ENCODE measurements around the gene PLCL2.

The PLCL2 gene

GRCh38 chr3:16982460-16982859 is 97.7 kb downstream of the PLCL2 start:
- no peak for DNase-seq
- no peak overlapping the region for H3K4me3 ChIP-seq (ENCODE audit: low read depth, low read length)
- no peak overlapping the region for H2AK5ac ChIP-seq (ENCODE audit: low read length)
- no peak overlapping the region for H3K4me2 ChIP-seq (ENCODE audit: low read length)
- H4K91ac ChIP-seq (ENCODE audit: low read depth, low read length), result no peak overlapping the region
- no peaks in the 10 kb centered on the region for H3K79me1 ChIP-seq (ENCODE audit: low read length)
- H4K8ac ChIP-seq (ENCODE audit: low read depth, low read length), result no peak overlapping the region
- H3K4me1 ChIP-seq (ENCODE audit: control insufficient read depth in 1 of 2, insufficient read depth in 2 of 2, low read length in 2 of 2), result no peaks in the 10 kb centered on the region
- H3K79me2 ChIP-seq (ENCODE audit: control insufficient read depth, insufficient read depth, low read length, poor library complexity), result no peaks in the 10 kb centered on the region
- no peak overlapping the region for H3K27ac ChIP-seq (ENCODE audit: low read depth, low read length)
- no peak overlapping the region for H2BK12ac ChIP-seq (ENCODE audit: low read length)
- no peak overlapping the region for H3K14ac ChIP-seq (ENCODE audit: low read length)
- no peak overlapping the region for H2BK5ac ChIP-seq (ENCODE audit: low read depth, low read length, poor library complexity)
- H3K36me3 ChIP-seq (ENCODE audit: control insufficient read depth in 1 of 2, insufficient read depth in 2 of 2, low read length in 2 of 2), result no peaks in the 10 kb centered on the region
- H3K18ac ChIP-seq (ENCODE audit: low read length), result no peak overlapping the region
- WGBS (ENCODE audit: extremely low coverage, insufficient coverage, insufficient read length), result no CpG with 5 or more reads among the region's 6 CpGs
- no peak overlapping the region for H4K12ac ChIP-seq (ENCODE audit: low read depth, low read length)
- no peak overlapping the region for H2AFZ ChIP-seq (ENCODE audit: insufficient read depth, low read length, poor library complexity)
- no peak overlapping the region for H3K9ac ChIP-seq (ENCODE audit: low read length)
- H3K9me3 ChIP-seq (ENCODE audit: insufficient read depth, low read depth, low read length), result no peaks in the 10 kb centered on the region
- no peak overlapping the region for H2BK120ac ChIP-seq (ENCODE audit: insufficient read depth, low read length, poor library complexity)
- H3K4ac ChIP-seq (ENCODE audit: low read depth, low read length), result no peak overlapping the region
- H3K27me3 ChIP-seq (ENCODE audit: insufficient read depth, low read length), result no peaks in the 10 kb centered on the region
- H3K23ac ChIP-seq (ENCODE audit: low read length), result no peak overlapping the region

GRCh38 chr3:16985608-16986007 is 100.9 kb downstream of the PLCL2 start:
- Histone ChIP-seq H2AK5ac (ENCODE audit: low read length) (no peak overlapping the region), H3K18ac (ENCODE audit: low read length) (no peak overlapping the region), H4K12ac (ENCODE audit: low read depth, low read length) (no peak overlapping the region), H3K23ac (ENCODE audit: low read length) (no peak overlapping the region), H3K79me1 (ENCODE audit: low read length) (no peaks in the 10 kb centered on the region), H3K27me3 (ENCODE audit: insufficient read depth, low read length) (no peaks in the 10 kb centered on the region), H3K9me3 (ENCODE audit: insufficient read depth, low read depth, low read length) (no peaks in the 10 kb centered on the region), H3K27ac (ENCODE audit: low read depth, low read length) (no peak overlapping the region), H4K8ac (ENCODE audit: low read depth, low read length) (no peak overlapping the region), H3K36me3 (ENCODE audit: control insufficient read depth in 1 of 2, insufficient read depth in 2 of 2, low read length in 2 of 2) (no peaks in the 10 kb centered on the region), H2BK120ac (ENCODE audit: insufficient read depth, low read length, poor library complexity) (no peak overlapping the region), H3K4me3 (ENCODE audit: low read depth, low read length) (no peak overlapping the region), H2BK5ac (ENCODE audit: low read depth, low read length, poor library complexity) (no peak overlapping the region), H2AFZ (ENCODE audit: insufficient read depth, low read length, poor library complexity) (no peak overlapping the region), H4K91ac (ENCODE audit: low read depth, low read length) (no peak overlapping the region), H3K4ac (ENCODE audit: low read depth, low read length) (no peak overlapping the region), H3K4me2 (ENCODE audit: low read length) (no peak overlapping the region), H3K14ac (ENCODE audit: low read length) (no peak overlapping the region), H3K9ac (ENCODE audit: low read length) (no peak overlapping the region), H2BK12ac (ENCODE audit: low read length) (no peak overlapping the region), H3K79me2 (ENCODE audit: control insufficient read depth, insufficient read depth, low read length, poor library complexity) (no peaks in the 10 kb centered on the region), H3K4me1 (ENCODE audit: control insufficient read depth in 1 of 2, insufficient read depth in 2 of 2, low read length in 2 of 2) (no peaks in the 10 kb centered on the region)
- no CpG with 5 or more reads among the region's 2 CpGs for WGBS (ENCODE audit: extremely low coverage, insufficient coverage, insufficient read length)
- DNase-seq, result no peak

- Histone ChIP-seq H3K14ac (ENCODE audit: low read length) (no peak overlapping the region), H2BK12ac (ENCODE audit: low read length) (no peak overlapping the region), H3K4me2 (ENCODE audit: low read length) (no peak overlapping the region), H2BK120ac (ENCODE audit: insufficient read depth, low read length, poor library complexity) (no peak overlapping the region), H3K36me3 (ENCODE audit: control insufficient read depth in 1 of 2, insufficient read depth in 2 of 2, low read length in 2 of 2) (no peaks in the 10 kb centered on the region), H2BK5ac (ENCODE audit: low read depth, low read length, poor library complexity) (no peak overlapping the region), H4K91ac (ENCODE audit: low read depth, low read length) (no peak overlapping the region), H3K79me2 (ENCODE audit: control insufficient read depth, insufficient read depth, low read length, poor library complexity) (no peaks in the 10 kb centered on the region), H3K4me3 (ENCODE audit: low read depth, low read length) (no peak overlapping the region), H3K23ac (ENCODE audit: low read length) (peak overlapping the region; percentile 88), H2AFZ (ENCODE audit: insufficient read depth, low read length, poor library complexity) (no peak overlapping the region), H3K4me1 (ENCODE audit: control insufficient read depth in 1 of 2, insufficient read depth in 2 of 2, low read length in 2 of 2) (no peaks in the 10 kb centered on the region), H3K27ac (ENCODE audit: low read depth, low read length) (no peak overlapping the region), H4K12ac (ENCODE audit: low read depth, low read length) (no peak overlapping the region), H2AK5ac (ENCODE audit: low read length) (no peak overlapping the region), H4K8ac (ENCODE audit: low read depth, low read length) (no peak overlapping the region), H3K4ac (ENCODE audit: low read depth, low read length) (no peak overlapping the region), H3K79me1 (ENCODE audit: low read length) (no peaks in the 10 kb centered on the region), H3K9ac (ENCODE audit: low read length) (no peak overlapping the region), H3K9me3 (ENCODE audit: insufficient read depth, low read depth, low read length) (no peaks in the 10 kb centered on the region), H3K18ac (ENCODE audit: low read length) (no peak overlapping the region), H3K27me3 (ENCODE audit: insufficient read depth, low read length) (no peaks in the 10 kb centered on the region)
- no peak for DNase-seq
- no CpG with 5 or more reads among the region's 4 CpGs for WGBS (ENCODE audit: extremely low coverage, insufficient coverage, insufficient read length)
These were observed 102.4 kb downstream of the PLCL2 start for GRCh38 chr3:16987141-16987540.

GRCh38 chr3:16990163-16990562 is 105.4 kb downstream of the PLCL2 start:
- no peaks in the 10 kb centered on the region for H3K79me2 ChIP-seq (ENCODE audit: control insufficient read depth, insufficient read depth, low read length, poor library complexity)
- no peak overlapping the region for H4K8ac ChIP-seq (ENCODE audit: low read depth, low read length)
- no peak overlapping the region for H4K91ac ChIP-seq (ENCODE audit: low read depth, low read length)
- H3K36me3 ChIP-seq (ENCODE audit: control insufficient read depth in 1 of 2, insufficient read depth in 2 of 2, low read length in 2 of 2), result no peaks in the 10 kb centered on the region
- no peak overlapping the region for H4K12ac ChIP-seq (ENCODE audit: low read depth, low read length)
- H2AK5ac ChIP-seq (ENCODE audit: low read length), result no peak overlapping the region
- no peak overlapping the region for H3K4me3 ChIP-seq (ENCODE audit: low read depth, low read length)
- no peak for DNase-seq
- no peak overlapping the region for H3K14ac ChIP-seq (ENCODE audit: low read length)
- no peak overlapping the region for H3K18ac ChIP-seq (ENCODE audit: low read length)
- no peak overlapping the region for H2BK12ac ChIP-seq (ENCODE audit: low read length)
- no peak overlapping the region for H3K23ac ChIP-seq (ENCODE audit: low read length)
- no peak overlapping the region for H2AFZ ChIP-seq (ENCODE audit: insufficient read depth, low read length, poor library complexity)
- H3K9me3 ChIP-seq (ENCODE audit: insufficient read depth, low read depth, low read length), result no peaks in the 10 kb centered on the region
- H3K4me1 ChIP-seq (ENCODE audit: control insufficient read depth in 1 of 2, insufficient read depth in 2 of 2, low read length in 2 of 2), result no peaks in the 10 kb centered on the region
- no peaks in the 10 kb centered on the region for H3K79me1 ChIP-seq (ENCODE audit: low read length)
- H3K27me3 ChIP-seq (ENCODE audit: insufficient read depth, low read length), result no peaks in the 10 kb centered on the region
- H3K9ac ChIP-seq (ENCODE audit: low read length), result no peak overlapping the region
- no peak overlapping the region for H2BK120ac ChIP-seq (ENCODE audit: insufficient read depth, low read length, poor library complexity)
- no peak overlapping the region for H3K4me2 ChIP-seq (ENCODE audit: low read length)
- WGBS (ENCODE audit: extremely low coverage, insufficient coverage, insufficient read length), result no CpG with 5 or more reads among the region's 1 CpG
- no peak overlapping the region for H2BK5ac ChIP-seq (ENCODE audit: low read depth, low read length, poor library complexity)
- no peak overlapping the region for H3K4ac ChIP-seq (ENCODE audit: low read depth, low read length)
- no peak overlapping the region for H3K27ac ChIP-seq (ENCODE audit: low read depth, low read length)
